DOHH2 (cell line): ENCODE measurements around the gene HMHB1.

ENCODE experiments used
- H3F3A ChIP-seq: fragments of 200-600 bp; sonication (generic), shearing (Covaris generic); 2 replicates; pipeline ENCODE4 v1.6.0; 2016; ENCODE audit warnings: antibody characterized with exemption, mild to moderate bottlenecking; ENCODE audit not compliant: control insufficient read depth, insufficient read depth
- H3K27ac ChIP-seq: fragments of 200-600 bp; sonication (generic); 2 replicates; pipeline ENCODE4 v1.5.1; 2014; ENCODE audit warnings: low read depth, mild to moderate bottlenecking, low read length, moderate library complexity
- H3K27me3 ChIP-seq: fragments of 200-600 bp; sonication (generic); 2 replicates; pipeline ENCODE4 v1.6.1; 2014; ENCODE audit warnings: mild to moderate bottlenecking, low read length, mixed read lengths; ENCODE audit not compliant: control insufficient read depth
- H3K36me3 ChIP-seq: fragments of 200-600 bp; sonication (generic); 2 replicates; pipeline ENCODE4 v1.6.1; 2014; ENCODE audit warnings: mild to moderate bottlenecking, low read length, moderate library complexity, mixed read lengths; ENCODE audit not compliant: control insufficient read depth
- H3K4me1 ChIP-seq: fragments of 200-600 bp; sonication (generic); 2 replicates; pipeline ENCODE4 v1.6.1; 2014; ENCODE audit warnings: mild to moderate bottlenecking, low read length, mixed read lengths; ENCODE audit not compliant: control insufficient read depth
- H3K4me2 ChIP-seq: fragments of 200-600 bp; sonication (generic); 2 replicates; pipeline ENCODE4 v1.6.0; 2014; ENCODE audit warnings: mild to moderate bottlenecking, low read length, moderate library complexity
- H3K4me3 ChIP-seq: fragments of 200-600 bp; sonication (generic); 2 replicates; pipeline ENCODE4 v1.5.1; 2014; ENCODE audit warnings: mild to moderate bottlenecking, low read length, mixed read lengths
- H3K79me2 ChIP-seq: fragments of 200-600 bp; sonication (generic); 2 replicates; pipeline ENCODE4 v1.6.1; 2014; ENCODE audit warnings: mild to moderate bottlenecking, low read length, mixed read lengths; ENCODE audit not compliant: control insufficient read depth
- H3K9me2 ChIP-seq: fragments of 200-600 bp; sonication (generic); replicated peaks from 2 replicates; pipeline ENCODE4 v1.6.1; 2014; ENCODE audit warnings: mild to moderate bottlenecking, low read length, mixed read lengths; ENCODE audit not compliant: control insufficient read depth
- H3K9me3 ChIP-seq: fragments of 200-600 bp; sonication (generic); 2 replicates; pipeline ENCODE4 v1.6.1; 2014; ENCODE audit warnings: antibody characterized with exemption, low read length, mixed read lengths; ENCODE audit not compliant: control insufficient read depth, insufficient read depth
- H4K20me1 ChIP-seq: fragments of 200-600 bp; sonication (generic); 2 replicates; pipeline ENCODE4 v1.6.0; 2014; ENCODE audit warnings: low read depth, mild to moderate bottlenecking, antibody characterized with exemption, low read length, moderate library complexity; ENCODE audit not compliant: control insufficient read depth, insufficient read depth
- EZH2phosphoT487 ChIP-seq: fragments of 200-600 bp; sonication (generic); IDR thresholded peaks from 2 replicates; pipeline ENCODE4 v1.6.1; 2017; ENCODE audit warnings: borderline replicate concordance, mild to moderate bottlenecking, antibody characterized with exemption, low read length, moderate library complexity, mixed read lengths
- TF ChIP-seq, protein P1 (sequence below): fragments of 200-600 bp; sonication (generic); IDR thresholded peaks from one replicate; pipeline ENCODE4 v1.5.1; 2014; ENCODE audit warnings: antibody characterized with exemption, mild to moderate bottlenecking, low read depth, low read length; ENCODE audit not compliant: poor library complexity, severe bottlenecking

Gene HMHB1

DNA sequence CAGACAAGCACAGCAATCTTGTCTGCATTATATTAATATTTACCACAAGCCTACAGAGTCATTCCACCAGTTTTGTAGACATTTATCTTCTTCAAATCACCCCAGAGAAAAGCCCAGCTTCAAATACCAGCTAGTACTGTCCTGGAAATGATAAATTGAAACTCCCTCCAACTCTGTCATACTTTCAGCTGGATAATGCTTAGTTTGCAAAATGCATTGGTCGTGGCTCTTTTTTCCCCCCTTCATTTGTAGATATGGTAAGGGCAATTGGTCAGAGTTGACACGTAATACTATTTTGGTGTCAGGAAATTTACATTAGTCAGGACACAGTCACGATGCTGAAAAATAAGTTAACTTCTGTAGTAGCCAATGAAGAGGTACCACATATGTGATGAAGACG, 21.2 kb downstream of the HMHB1 start:
- H3K27me3 ChIP-seq: no peaks in the 10 kb centered on the region
- TF ChIP-seq, protein P1, sequence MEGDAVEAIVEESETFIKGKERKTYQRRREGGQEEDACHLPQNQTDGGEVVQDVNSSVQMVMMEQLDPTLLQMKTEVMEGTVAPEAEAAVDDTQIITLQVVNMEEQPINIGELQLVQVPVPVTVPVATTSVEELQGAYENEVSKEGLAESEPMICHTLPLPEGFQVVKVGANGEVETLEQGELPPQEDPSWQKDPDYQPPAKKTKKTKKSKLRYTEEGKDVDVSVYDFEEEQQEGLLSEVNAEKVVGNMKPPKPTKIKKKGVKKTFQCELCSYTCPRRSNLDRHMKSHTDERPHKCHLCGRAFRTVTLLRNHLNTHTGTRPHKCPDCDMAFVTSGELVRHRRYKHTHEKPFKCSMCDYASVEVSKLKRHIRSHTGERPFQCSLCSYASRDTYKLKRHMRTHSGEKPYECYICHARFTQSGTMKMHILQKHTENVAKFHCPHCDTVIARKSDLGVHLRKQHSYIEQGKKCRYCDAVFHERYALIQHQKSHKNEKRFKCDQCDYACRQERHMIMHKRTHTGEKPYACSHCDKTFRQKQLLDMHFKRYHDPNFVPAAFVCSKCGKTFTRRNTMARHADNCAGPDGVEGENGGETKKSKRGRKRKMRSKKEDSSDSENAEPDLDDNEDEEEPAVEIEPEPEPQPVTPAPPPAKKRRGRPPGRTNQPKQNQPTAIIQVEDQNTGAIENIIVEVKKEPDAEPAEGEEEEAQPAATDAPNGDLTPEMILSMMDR: no peak
- TF ChIP-seq EZH2phosphoT487: no peak
- H3F3A ChIP-seq: no peaks in the 10 kb centered on the region
- H3K79me2 ChIP-seq: no peaks in the 10 kb centered on the region
- no peaks in the 10 kb centered on the region for H4K20me1 ChIP-seq
- no peak overlapping the region for H3K27ac ChIP-seq
- no peak overlapping the region for H3K4me2 ChIP-seq
- no peaks in the 10 kb centered on the region for H3K36me3 ChIP-seq
- H3K4me1 ChIP-seq: peaks cover 4% of the 10 kb centered on the region; the same call in 1 of the 2 replicates
- no peak overlapping the region for H3K4me3 ChIP-seq
- H3K9me3 ChIP-seq: no peaks in the 10 kb centered on the region
- H3K9me2 ChIP-seq: no peaks in the 10 kb centered on the region

DNA sequence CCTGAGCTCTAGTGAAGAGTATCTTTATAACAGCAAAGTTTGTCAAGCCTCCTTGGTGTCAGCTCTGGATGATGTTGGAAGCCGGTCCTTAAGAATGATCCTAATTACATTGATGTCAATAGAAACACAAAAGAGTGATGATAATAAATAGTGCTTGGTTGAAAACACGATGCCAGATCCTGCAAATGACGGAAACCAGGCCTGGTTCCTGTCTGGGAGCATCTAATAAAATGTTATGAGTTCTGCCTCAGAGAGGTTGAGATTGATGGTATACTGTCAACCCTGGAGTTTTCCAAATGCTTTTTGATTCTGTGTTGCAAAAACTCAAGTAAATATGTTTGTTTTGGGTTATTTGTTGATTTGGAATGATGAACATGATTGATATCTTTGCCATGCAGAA, 23.3 kb downstream of the HMHB1 start:
- H3K79me2 ChIP-seq: no peaks in the 10 kb centered on the region
- no peaks in the 10 kb centered on the region for H3K4me1 ChIP-seq
- TF ChIP-seq, protein P1: no peak
- TF ChIP-seq EZH2phosphoT487: no peak
- H3K27me3 ChIP-seq: no peaks in the 10 kb centered on the region
- no peak overlapping the region for H3K27ac ChIP-seq
- no peaks in the 10 kb centered on the region for H3K36me3 ChIP-seq
- H4K20me1 ChIP-seq: no peaks in the 10 kb centered on the region
- no peaks in the 10 kb centered on the region for H3K9me2 ChIP-seq
- no peaks in the 10 kb centered on the region for H3F3A ChIP-seq
- H3K4me3 ChIP-seq: no peak overlapping the region
- H3K9me3 ChIP-seq: no peaks in the 10 kb centered on the region
- no peak overlapping the region for H3K4me2 ChIP-seq

DNA sequence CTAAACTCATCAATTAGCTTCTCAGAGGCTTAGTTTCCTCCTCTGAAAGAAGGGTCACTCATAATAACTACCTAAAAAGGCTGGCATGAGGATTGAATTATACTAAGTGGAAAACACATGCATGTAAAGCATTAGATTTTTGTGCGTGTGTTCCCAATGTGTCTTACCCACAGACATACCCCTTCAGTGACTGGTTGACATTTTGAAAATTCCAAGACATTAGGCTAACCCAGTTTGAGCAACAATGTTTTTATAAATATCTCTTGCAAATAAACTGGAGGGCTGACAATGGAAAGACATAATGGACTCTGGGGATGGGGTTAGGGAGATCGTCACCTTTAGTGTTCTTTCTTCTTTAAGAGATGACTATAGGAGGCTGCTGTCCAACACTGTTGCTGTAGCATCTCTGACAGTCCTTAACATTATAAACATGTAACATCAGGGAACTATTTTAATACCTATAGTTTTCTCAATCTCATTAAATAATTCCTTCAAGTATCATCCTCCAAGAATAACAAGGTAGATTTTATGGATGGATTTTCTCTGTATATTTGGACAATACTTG, 24.3 kb downstream of the HMHB1 start:
- no peak overlapping the region for H3K27ac ChIP-seq
- no peaks in the 10 kb centered on the region for H4K20me1 ChIP-seq
- H3K9me2 ChIP-seq: no peaks in the 10 kb centered on the region
- TF ChIP-seq, protein P1: no peak
- no peak for TF ChIP-seq EZH2phosphoT487
- H3K4me2 ChIP-seq: no peak overlapping the region
- H3K36me3 ChIP-seq: no peaks in the 10 kb centered on the region
- H3K9me3 ChIP-seq: no peaks in the 10 kb centered on the region
- no peaks in the 10 kb centered on the region for H3K27me3 ChIP-seq
- no peaks in the 10 kb centered on the region for H3K4me1 ChIP-seq
- no peaks in the 10 kb centered on the region for H3F3A ChIP-seq
- H3K4me3 ChIP-seq: no peak overlapping the region
- no peaks in the 10 kb centered on the region for H3K79me2 ChIP-seq
